ENCODE data around the gene SLC4A8.

The SLC4A8 gene

DNA sequence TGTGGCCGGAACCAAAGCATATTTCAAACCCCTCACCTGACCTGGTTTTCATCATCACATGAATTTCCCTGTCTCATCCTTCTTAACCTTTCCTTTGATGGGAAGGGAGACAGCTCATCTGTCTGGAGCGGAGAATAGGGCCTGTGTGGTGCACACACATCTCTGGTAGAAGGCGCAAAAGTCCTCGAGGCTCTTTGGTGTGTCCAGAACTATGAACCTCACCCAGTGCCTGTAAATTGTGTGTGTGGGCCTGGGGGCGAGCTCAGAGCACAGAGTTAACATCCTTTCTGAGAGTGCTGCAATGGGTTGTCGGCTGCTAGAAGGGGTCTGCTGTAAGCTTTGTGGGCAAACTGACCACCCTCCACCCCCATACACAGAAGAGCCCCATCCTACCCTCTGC is 34.2 kb upstream of the SLC4A8 start:
- H3K4me3 Mint-ChIP-seq, result peak overlapping the region; percentile 99
- ATAC-seq (ENCODE audit: low read depth) (no peak), DNase-seq (ENCODE audit: low spot score in 2 of 2) (no peak)
- no peaks in the 10 kb centered on the region for H3K36me3 Mint-ChIP-seq
- H3K9me3 Mint-ChIP-seq, result no peaks in the 10 kb centered on the region
- H3K4me1 Mint-ChIP-seq, result peaks cover 35% of the 10 kb centered on the region
- no peaks in the 10 kb centered on the region for H3K27me3 Mint-ChIP-seq
- H3K27ac Mint-ChIP-seq, result peak overlapping the region; percentile 85

GRCh38 chr12:51390891-51391282 is 33.7 kb upstream of the SLC4A8 start:
- Mint-ChIP-seq H3K4me3 (peak overlapping the region; percentile 99), H3K27ac (peak overlapping the region; percentile 85), H3K36me3 (no peaks in the 10 kb centered on the region), H3K4me1 (peaks cover 39% of the 10 kb centered on the region), H3K9me3 (no peaks in the 10 kb centered on the region), H3K27me3 (no peaks in the 10 kb centered on the region)
- ATAC-seq (ENCODE audit: low read depth) (peak; percentile 11), DNase-seq (ENCODE audit: low spot score in 2 of 2) (no peak)

- peaks cover 43% of the 10 kb centered on the region for H3K4me1 Mint-ChIP-seq
- H3K4me3 Mint-ChIP-seq, result peak within 1 kb of the TSS; percentile 99
- no peaks in the 10 kb centered on the region for H3K27me3 Mint-ChIP-seq
- H3K36me3 Mint-ChIP-seq, result no peaks in the 10 kb centered on the region
- no peaks in the 10 kb centered on the region for H3K9me3 Mint-ChIP-seq
- ATAC-seq (ENCODE audit: low read depth) (peak; percentile 68), DNase-seq (ENCODE audit: low spot score in 2 of 2) (peak; percentile 54 to 63)
- peak within 1 kb of the TSS; percentile 85 for H3K27ac Mint-ChIP-seq
These were observed 33.1 kb upstream of the SLC4A8 start, which contains the start of gene GALNT6 for GRCh38 chr12:51391283-51392123. Gene GALNT6 (minus strand): TSS chr12:51391406. CDS start chr12:51379781, 11,625 bp downstream.

DNA sequence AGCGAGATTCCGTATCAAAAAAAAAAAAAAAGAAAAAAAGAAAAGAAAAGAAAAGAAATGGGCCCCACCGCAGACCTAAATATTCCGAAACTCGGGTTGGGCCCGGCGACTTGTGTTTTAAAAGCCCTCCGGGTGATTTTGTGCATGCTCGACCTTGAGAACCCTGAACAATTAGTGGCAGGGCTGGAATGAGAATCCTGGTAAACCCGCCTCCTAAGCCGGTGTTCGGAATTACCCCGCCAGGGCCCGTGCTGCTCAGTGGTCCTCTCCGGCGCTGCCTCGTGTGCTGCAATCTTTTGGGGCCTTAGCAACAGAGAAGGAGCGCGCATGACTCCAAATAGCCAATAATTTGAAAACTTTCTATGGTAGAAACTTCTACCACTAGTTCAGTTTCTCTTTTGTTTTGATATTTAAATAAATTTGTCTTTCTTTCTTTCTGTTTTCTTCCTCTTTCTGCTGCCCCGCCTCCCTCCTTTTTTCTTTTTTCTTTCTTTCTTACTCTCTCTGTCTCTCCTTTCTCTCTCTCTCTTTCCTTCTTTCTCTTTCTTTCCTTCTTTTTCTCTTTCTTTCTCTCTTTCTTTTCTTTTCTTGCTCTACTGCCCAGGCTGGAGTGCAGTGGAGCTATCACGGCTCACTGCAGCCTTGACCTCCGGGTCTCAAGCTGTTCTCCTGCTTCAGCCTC is 31.9 kb upstream of the SLC4A8 start:
- Mint-ChIP-seq H3K36me3 (no peaks in the 10 kb centered on the region), H3K4me1 (peaks cover 43% of the 10 kb centered on the region), H3K9me3 (no peaks in the 10 kb centered on the region), H3K27ac (peak overlapping the region; percentile 85), H3K27me3 (no peaks in the 10 kb centered on the region), H3K4me3 (peak overlapping the region; percentile 99)
- DNase-seq (ENCODE audit: low spot score in 2 of 2) (peak in 1 of 2 donors; percentile 43), ATAC-seq (ENCODE audit: low read depth) (peak; percentile 65)

DNA sequence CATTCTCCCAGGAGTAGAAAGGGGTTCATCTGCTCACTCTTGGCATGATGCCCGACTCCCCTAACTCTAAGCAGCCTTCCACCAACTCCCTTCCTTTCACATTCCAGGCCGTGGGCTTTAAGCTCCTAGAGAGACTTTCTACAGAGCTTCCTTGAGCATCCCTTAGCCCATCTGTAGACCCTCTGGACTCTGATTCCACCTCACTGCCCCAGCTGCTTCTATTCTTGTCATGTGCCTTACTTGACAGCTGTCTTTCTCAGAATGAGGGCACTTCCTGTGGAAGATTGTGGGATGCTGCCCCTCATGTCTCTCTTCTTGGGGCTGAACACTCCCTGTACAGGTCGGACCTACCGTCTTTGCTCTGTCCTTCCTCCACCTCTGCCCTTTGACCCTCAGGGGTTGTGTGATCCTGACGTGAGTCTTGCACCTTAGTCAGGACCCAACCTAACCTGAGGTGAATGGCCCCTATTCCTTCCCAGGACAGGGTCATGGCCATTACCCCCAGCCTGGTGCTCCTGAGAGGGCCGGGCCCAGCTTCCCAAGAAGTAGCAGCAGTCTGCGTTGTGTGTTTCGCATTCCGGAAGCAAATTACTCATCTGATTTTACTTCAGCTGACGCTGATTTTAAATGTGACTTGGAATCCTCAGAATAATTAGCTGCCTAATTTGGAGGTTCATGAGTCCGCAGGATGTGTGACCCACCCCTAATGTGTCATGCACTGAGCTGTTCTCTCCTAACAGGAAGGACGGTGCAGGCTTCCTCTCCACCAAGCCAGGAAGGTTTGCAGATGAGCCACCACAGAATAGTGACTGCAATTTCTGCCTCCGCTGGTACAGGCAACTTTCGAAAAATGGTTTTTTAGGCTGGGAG is 30.7 kb upstream of the SLC4A8 start:
- H3K9me3 Mint-ChIP-seq, result no peaks in the 10 kb centered on the region

DNA sequence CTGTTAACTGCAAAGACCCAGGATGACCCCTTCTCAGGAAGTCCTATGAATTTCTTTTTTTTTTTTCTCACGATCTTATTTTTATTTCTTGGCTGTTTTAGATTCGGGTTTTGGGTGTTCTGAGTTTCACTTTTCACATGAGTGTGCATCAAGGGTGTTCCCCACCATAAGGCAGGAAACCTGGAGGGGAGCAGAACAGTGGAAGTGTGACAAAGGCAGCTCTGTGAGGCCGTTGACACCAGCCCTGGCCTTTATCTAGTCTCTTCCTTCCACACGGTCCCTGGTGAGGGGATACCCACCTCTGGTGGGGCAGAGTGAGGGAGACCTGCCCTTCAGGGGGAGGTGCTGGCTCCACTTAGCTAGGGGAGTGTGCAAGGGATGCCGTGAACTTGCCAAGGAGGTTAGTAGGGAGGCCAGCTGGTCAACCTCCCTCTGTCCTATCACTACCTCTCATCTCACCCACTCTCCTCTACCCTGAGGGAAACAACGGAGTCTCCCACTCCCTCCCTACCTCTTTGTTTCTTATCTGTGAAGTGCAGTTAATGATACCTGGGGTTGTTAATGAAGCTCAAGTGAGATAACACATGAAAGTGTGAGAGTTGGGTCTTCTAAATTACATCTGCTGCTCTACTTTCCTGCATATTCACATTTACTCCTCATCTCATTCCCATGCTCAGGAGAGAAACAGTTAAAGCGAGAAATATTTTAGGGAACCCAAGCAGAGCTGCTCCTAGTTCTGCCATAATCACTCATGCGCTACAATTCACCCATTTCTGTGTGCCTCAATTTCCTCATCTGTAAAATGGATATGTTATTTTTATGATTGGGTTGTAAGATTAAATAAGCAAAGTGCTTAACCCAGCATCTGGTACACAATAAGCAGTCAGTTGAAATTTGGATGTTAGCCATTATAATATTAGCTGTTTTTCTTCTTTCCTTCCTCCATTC is 29.1 kb upstream of the SLC4A8 start:
- DNase-seq (ENCODE audit: low spot score in 2 of 2), result peak in 1 of 2 donors; percentile 25
- peak overlapping the region; percentile 67 for H3K4me3 Mint-ChIP-seq
- H3K27me3 Mint-ChIP-seq, result no peaks in the 10 kb centered on the region
- H3K36me3 Mint-ChIP-seq, result no peaks in the 10 kb centered on the region
- peaks cover 33% of the 10 kb centered on the region for H3K4me1 Mint-ChIP-seq
- no peaks in the 10 kb centered on the region for H3K9me3 Mint-ChIP-seq
- peak overlapping the region; percentile 9 for H3K27ac Mint-ChIP-seq
- peak; percentile 28 for ATAC-seq (ENCODE audit: low read depth)

More for the DNA sequence above, 30.7 kb upstream of the SLC4A8 start:
- H3K27ac Mint-ChIP-seq, result peak overlapping the region; percentile 85
- DNase-seq (ENCODE audit: low spot score in 2 of 2) (no peak), ATAC-seq (ENCODE audit: low read depth) (no peak)
- no peaks in the 10 kb centered on the region for H3K27me3 Mint-ChIP-seq
- H3K36me3 Mint-ChIP-seq, result no peaks in the 10 kb centered on the region
- peak overlapping the region; percentile 99 for H3K4me3 Mint-ChIP-seq
- peaks cover 37% of the 10 kb centered on the region for H3K4me1 Mint-ChIP-seq

DNA sequence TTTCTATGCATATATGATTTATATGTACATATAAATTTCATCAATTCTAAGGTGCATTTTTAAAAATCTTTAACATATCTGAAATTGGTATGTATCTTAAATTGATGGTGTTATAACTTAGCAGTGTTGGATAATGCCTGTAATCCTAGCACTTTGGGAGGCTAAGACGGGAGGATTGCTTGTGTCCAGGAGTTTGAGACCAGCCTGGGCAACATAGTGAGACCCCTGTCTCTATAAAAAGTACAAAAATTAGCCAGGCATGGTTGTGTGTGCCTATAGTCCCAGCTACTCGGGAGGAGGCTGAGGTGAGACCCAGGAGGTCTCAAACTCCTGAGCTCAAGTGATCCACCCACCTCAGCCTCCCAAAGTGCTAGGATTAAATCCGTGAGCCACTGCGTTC is 27.0 kb upstream of the SLC4A8 start:
- H3K4me3 Mint-ChIP-seq, result no peak overlapping the region
- no peaks in the 10 kb centered on the region for H3K27me3 Mint-ChIP-seq
- no peak for ATAC-seq (ENCODE audit: low read depth)
- H3K36me3 Mint-ChIP-seq, result no peaks in the 10 kb centered on the region
- peaks cover 26% of the 10 kb centered on the region for H3K4me1 Mint-ChIP-seq
- no peak for DNase-seq (ENCODE audit: low spot score in 2 of 2)
- H3K9me3 Mint-ChIP-seq, result no peaks in the 10 kb centered on the region
- no peak overlapping the region for H3K27ac Mint-ChIP-seq

DNA sequence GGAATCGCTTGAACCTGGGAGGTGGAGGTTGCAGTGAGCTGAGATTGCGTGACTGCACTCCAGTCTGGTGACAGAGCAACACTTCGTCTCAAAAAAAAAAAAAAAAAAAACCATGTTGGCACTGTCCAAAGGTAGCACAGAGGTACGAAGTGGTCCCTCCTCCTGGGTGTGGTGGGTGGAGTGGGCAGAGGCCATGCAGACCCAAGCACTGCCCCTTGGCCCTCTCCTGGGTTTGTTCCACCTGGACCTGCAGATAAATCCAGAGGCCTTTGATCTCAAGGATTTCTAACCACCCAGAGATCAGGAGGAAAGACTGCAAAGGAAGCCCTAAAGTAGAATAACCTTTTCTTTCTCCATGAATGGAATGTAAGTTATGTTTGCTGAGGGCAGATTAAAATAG is 24.7 kb upstream of the SLC4A8 start:
- ATAC-seq (ENCODE audit: low read depth) (no peak), DNase-seq (ENCODE audit: low spot score in 2 of 2) (no peak)
- H3K4me1 Mint-ChIP-seq, result peaks cover 13% of the 10 kb centered on the region
- H3K27me3 Mint-ChIP-seq, result no peaks in the 10 kb centered on the region
- no peaks in the 10 kb centered on the region for H3K36me3 Mint-ChIP-seq
- H3K9me3 Mint-ChIP-seq, result no peaks in the 10 kb centered on the region
- H3K4me3 Mint-ChIP-seq, result no peak overlapping the region
- no peak overlapping the region for H3K27ac Mint-ChIP-seq

- ATAC-seq (ENCODE audit: low read depth) (no peak), DNase-seq (ENCODE audit: low spot score in 2 of 2) (no peak)
- peaks cover 2% of the 10 kb centered on the region for H3K4me1 Mint-ChIP-seq
- no peaks in the 10 kb centered on the region for H3K9me3 Mint-ChIP-seq
- H3K4me3 Mint-ChIP-seq, result no peak overlapping the region
- H3K27ac Mint-ChIP-seq, result no peak overlapping the region
- H3K36me3 Mint-ChIP-seq, result no peaks in the 10 kb centered on the region
- H3K27me3 Mint-ChIP-seq, result no peaks in the 10 kb centered on the region
These were observed 23.6 kb upstream of the SLC4A8 start for GRCh38 chr12:51401020-51401419.

GRCh38 chr12:51401486-51401885 is 23.1 kb upstream of the SLC4A8 start:
- no peaks in the 10 kb centered on the region for H3K9me3 Mint-ChIP-seq
- H3K4me1 Mint-ChIP-seq, result no peaks in the 10 kb centered on the region
- H3K36me3 Mint-ChIP-seq, result no peaks in the 10 kb centered on the region
- no peak overlapping the region for H3K27ac Mint-ChIP-seq
- no peaks in the 10 kb centered on the region for H3K27me3 Mint-ChIP-seq
- no peak for DNase-seq (ENCODE audit: low spot score in 2 of 2)
- no peak overlapping the region for H3K4me3 Mint-ChIP-seq
- no peak for ATAC-seq (ENCODE audit: low read depth)

DNA sequence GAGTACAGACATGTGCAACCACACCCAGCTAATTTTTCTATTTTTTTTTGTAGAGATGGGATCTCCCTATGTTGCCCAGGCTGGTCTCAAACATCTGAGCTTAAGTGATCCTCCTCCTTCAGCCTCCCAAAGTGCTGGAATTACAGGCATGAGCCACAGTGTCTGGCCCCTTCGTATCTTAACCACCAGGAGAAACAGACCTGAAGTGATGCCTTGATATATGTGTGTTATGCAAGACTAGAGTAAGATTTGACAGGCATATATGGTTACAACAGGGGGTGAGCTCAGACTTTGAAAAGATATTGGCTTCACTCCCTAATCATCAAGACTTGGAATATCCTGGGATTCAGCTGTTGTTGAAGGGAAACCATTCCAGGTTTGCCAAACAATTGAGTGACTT is 22.7 kb upstream of the SLC4A8 start:
- no peak overlapping the region for H3K27ac Mint-ChIP-seq
- no peaks in the 10 kb centered on the region for H3K36me3 Mint-ChIP-seq
- DNase-seq (ENCODE audit: low spot score in 2 of 2), result no peak
- no peaks in the 10 kb centered on the region for H3K27me3 Mint-ChIP-seq
- no peaks in the 10 kb centered on the region for H3K9me3 Mint-ChIP-seq
- H3K4me1 Mint-ChIP-seq, result no peaks in the 10 kb centered on the region
- no peak for ATAC-seq (ENCODE audit: low read depth)
- H3K4me3 Mint-ChIP-seq, result no peak overlapping the region

DNA sequence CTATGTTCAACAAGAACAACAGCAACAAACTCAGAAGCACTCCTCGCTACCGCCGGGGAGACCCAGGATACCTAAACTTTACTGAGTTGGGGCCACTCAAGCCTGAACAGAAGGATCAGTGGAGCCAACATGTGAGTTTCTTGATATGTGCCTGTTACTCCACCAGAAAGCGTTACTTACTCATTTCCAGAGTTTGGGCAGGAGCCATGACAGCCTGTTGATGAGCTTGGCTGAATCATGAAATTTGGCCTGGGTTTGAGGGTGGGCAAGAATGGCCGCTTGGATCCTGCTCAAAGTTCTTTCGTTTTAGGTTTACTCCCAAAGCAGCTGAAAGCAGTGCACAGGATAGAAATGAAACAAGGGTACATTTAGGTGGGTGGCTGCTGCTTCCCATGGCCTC is 21.5 kb upstream of the SLC4A8 start:
- no peak for ATAC-seq (ENCODE audit: low read depth)
- H3K4me3 Mint-ChIP-seq, result no peak overlapping the region
- no peaks in the 10 kb centered on the region for H3K4me1 Mint-ChIP-seq

DNA sequence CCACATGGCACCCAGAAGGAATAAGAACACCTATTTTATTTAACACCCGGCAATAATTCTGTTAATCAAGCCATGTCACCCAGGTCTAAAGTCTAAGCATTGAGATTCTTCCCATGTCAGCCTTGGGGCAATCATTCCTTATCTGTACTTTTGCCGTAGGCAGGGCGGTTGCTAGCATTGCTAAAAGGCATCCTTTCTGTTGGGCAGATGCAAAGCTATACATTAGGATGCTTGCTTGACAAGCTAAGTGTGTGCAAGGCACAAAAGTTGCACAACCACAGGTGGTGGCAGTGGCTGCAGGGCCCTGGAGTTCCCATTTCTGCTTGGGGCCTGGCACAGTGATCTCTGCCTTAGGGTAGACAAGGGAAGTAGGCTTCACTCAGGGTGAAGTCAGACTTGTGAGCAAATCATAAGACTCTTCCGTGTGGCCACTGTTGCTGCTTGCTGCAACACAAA is 20.9 kb upstream of the SLC4A8 start:
- DNase-seq (ENCODE audit: low spot score in 2 of 2), result no peak
- Mint-ChIP-seq H3K36me3 (no peaks in the 10 kb centered on the region), H3K9me3 (no peaks in the 10 kb centered on the region), H3K27me3 (no peaks in the 10 kb centered on the region), H3K4me3 (no peak overlapping the region), H3K27ac (no peak overlapping the region), H3K4me1 (no peaks in the 10 kb centered on the region)
- ATAC-seq (ENCODE audit: low read depth), result no peak

More for the DNA sequence above, 21.5 kb upstream of the SLC4A8 start:
- H3K27me3 Mint-ChIP-seq, result no peaks in the 10 kb centered on the region
- DNase-seq (ENCODE audit: low spot score in 2 of 2), result no peak
- no peak overlapping the region for H3K27ac Mint-ChIP-seq
- no peaks in the 10 kb centered on the region for H3K36me3 Mint-ChIP-seq
- no peaks in the 10 kb centered on the region for H3K9me3 Mint-ChIP-seq
